Left lung (tissue), 10 donors: ENCODE data around the gene FSHR. TPM values are rescaled to one million over a fixed set of nuclear protein-coding genes. Genes with fewer than 3 reads are reported as not detected.

Experiments
- ATAC-seq: fragments of 200-7000 bp; cut with Tn5 transposase; one replicate; pipeline ENCODE4 v1.9.1; 2020; ENCODE audit warnings: moderate library complexity
- DNase-seq, 4 donors: peaks; one replicate each; pipeline ENCODE4 v3.0.0-alpha.2; 2013 to 2020
- H3K27ac ChIP-seq, 2 donors: fragments of 200-600 bp; sonication (generic) in 1 of 2; one replicate each; pipeline versions ENCODE4 v1.5.0 to v1.8.0; 2020 to 2021
- H3K27me3 ChIP-seq, 2 donors: fragments of 200-600 bp; sonication (generic) in 1 of 2; one replicate each; pipeline versions ENCODE4 v1.5.0 to v1.8.0; 2020 to 2021
- H3K36me3 ChIP-seq, 2 donors: fragments of 200-600 bp; sonication (generic) in 1 of 2; one replicate each; pipeline versions ENCODE4 v1.5.0 to v1.8.0; 2020 to 2021
- H3K4me1 ChIP-seq, 2 donors: fragments of 200-600 bp; one replicate each; pipeline ENCODE4 v1.8.0; 2021
- H3K4me3 ChIP-seq, 2 donors: fragments of 200-600 bp; sonication (generic) in 1 of 2; one replicate each; pipeline versions ENCODE4 v1.5.0 to v1.8.0; 2020 to 2021; ENCODE audit warnings: mild to moderate bottlenecking in 1 of 2
- H3K9me3 ChIP-seq, 2 donors: fragments of 200-600 bp; sonication (generic) in 1 of 2; one replicate each; pipeline versions ENCODE4 v1.5.0 to v1.8.0; 2020 to 2021
- CTCF ChIP-seq, 2 donors: fragments of 200-600 bp; sonication (generic) in 1 of 2; IDR thresholded peaks; one replicate each; pipeline versions ENCODE4 v1.5.0 to v1.8.0; 2021; ENCODE audit warnings: antibody characterized with exemption in 2 of 2
- intact Hi-C, 2 donors: fragments of 100-400 bp; cut with DNase I; formaldehyde crosslinking; loops; one replicate each; pipeline versions ENCODE4 v1.11.2 to v1.14.2; 2022
- polyA plus RNA-seq, 6 donors: library from polyadenylated mRNA; unstranded; fragments of 120-200 nt; gene quantifications; one replicate each; pipeline ENCODE4 v1.2.1, GENCODE V29; 2013; ENCODE audit not compliant: insufficient read length in 6 of 6
- total RNA-seq, 2 donors: library from RNA; stranded (reverse); fragmentation: NEBNext Ultra II Directional; extraction: Animal tissue kit (Norgen Biotek cat#: 25700); gene quantifications; one replicate each; pipeline ENCODE4 v1.2.1, GENCODE V29; 2021
- donor health status: DM: no; HTN: yes; CAD: no.
- donor health status: DM: no; HTN: no; CAD: no.

Gene FSHR
- total and polyA plus RNA-seq, 8 donors, result 0.36 TPM; not detected in 7

GRCh38 chr2:49154891-49155290 lies 576 bp upstream of the FSHR start:
- DNase-seq, result no peak
- Histone ChIP-seq H3K36me3 (no peaks in the 10 kb centered on the region), H3K27me3 (no peaks in the 10 kb centered on the region), H3K27ac (no peak overlapping the region), H3K4me3 (no peak overlapping the region), H3K4me1 (no peaks in the 10 kb centered on the region), H3K9me3 (peaks cover 0 to 7% of the 10 kb centered on the region in 2 donors)
- ATAC-seq, result no peak
- intact Hi-C loops, result no loop called here
- TF ChIP-seq CTCF (IDR thresholded peaks at IDR 0.05), result no peak

DNA sequence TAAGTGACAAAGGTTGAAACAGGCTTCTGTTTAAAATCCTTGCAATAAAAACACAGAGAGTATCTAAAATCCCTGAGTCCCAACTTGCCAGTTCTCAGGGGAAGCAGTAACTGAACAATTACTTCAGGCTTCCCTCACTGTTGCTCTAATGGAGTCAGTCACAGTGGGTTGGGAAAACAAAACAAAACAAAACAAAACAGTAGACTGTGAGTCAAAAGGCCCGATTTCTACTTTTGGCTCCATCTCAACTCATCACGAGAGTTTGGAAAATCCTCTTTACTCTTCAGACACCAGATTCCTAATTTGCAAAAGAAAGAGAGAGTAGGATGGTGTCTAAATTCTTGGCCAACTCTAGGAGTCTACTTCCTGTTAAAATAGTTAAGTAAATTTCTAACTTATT lies 1.1 kb downstream of the FSHR start:
- peaks cover 0 to 7% of the 10 kb centered on the region in 2 donors for H3K9me3 ChIP-seq
- no peak for DNase-seq
- H3K4me1 ChIP-seq, result no peaks in the 10 kb centered on the region
- ATAC-seq, result no peak
- TF ChIP-seq CTCF (IDR thresholded peaks at IDR 0.05), result no peak
- no peaks in the 10 kb centered on the region for H3K27me3 ChIP-seq
- no peak overlapping the region for H3K27ac ChIP-seq
- H3K36me3 ChIP-seq, result no peaks in the 10 kb centered on the region
- H3K4me3 ChIP-seq, result no peak overlapping the region
- intact Hi-C loops, result no loop called here

GRCh38 chr2:49152824-49153223 lies 1.5 kb downstream of the FSHR start:
- no peaks in the 10 kb centered on the region for H3K4me1 ChIP-seq

DNA sequence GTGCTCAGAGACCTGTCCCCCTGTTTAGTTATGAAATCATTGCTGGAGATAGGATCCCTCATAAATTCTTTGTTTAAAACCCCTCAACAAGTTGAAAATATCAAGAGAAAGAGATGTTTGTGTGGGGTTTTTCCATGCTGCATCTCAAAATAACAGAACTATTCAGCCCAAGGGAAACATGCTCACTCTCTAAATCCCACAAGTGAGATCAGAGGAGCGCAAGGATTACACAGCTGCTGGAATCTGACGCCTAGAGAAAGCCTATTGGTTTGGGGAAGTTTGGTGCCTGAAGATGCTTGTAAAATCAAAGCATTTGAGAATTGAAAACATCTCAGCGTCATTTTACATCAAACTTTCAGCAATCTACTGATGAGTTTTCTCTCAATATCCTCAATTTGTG lies 7.9 kb downstream of the FSHR start:
- H3K27ac ChIP-seq, result no peak overlapping the region
- DNase-seq (no peak), ATAC-seq (no peak)
- no peak for TF ChIP-seq CTCF (IDR thresholded peaks at IDR 0.05)
- H3K9me3 ChIP-seq, result no peaks in the 10 kb centered on the region
- no peaks in the 10 kb centered on the region for H3K4me1 ChIP-seq
- intact Hi-C loops, result no loop called here
- no peak overlapping the region for H3K4me3 ChIP-seq
- no peaks in the 10 kb centered on the region for H3K36me3 ChIP-seq
- no peaks in the 10 kb centered on the region for H3K27me3 ChIP-seq

More at GRCh38 chr2:49152824-49153223, 1.5 kb downstream of the FSHR start:
- TF ChIP-seq CTCF (IDR thresholded peaks at IDR 0.05), result no peak
- Histone ChIP-seq H3K27me3 (no peaks in the 10 kb centered on the region), H3K36me3 (no peaks in the 10 kb centered on the region), H3K9me3 (peaks cover 0 to 6% of the 10 kb centered on the region in 2 donors), H3K4me3 (no peak overlapping the region), H3K27ac (no peak overlapping the region)
- no peak for DNase-seq
- no peak for ATAC-seq
- intact Hi-C loops, result no loop called here

GRCh38 chr2:49131801-49132200 lies 22.5 kb downstream of the FSHR start:
- intact Hi-C loops, result no loop called here
- H3K4me1 ChIP-seq, result no peaks in the 10 kb centered on the region
- no peak for DNase-seq
- no peak overlapping the region for H3K4me3 ChIP-seq
- TF ChIP-seq CTCF (IDR thresholded peaks at IDR 0.05), result no peak
- no peak overlapping the region for H3K27ac ChIP-seq
- H3K9me3 ChIP-seq, result peaks cover 0 to 28% of the 10 kb centered on the region in 2 donors
- H3K36me3 ChIP-seq, result no peaks in the 10 kb centered on the region
- ATAC-seq, result no peak
- no peaks in the 10 kb centered on the region for H3K27me3 ChIP-seq
